ENCODE measurements around the gene CNTNAP4. TPM values are rescaled to one million over a fixed set of nuclear protein-coding genes. Genes with fewer than 3 reads are reported as not detected.

The CNTNAP4 gene
- total RNA-seq: not detected

DNA sequence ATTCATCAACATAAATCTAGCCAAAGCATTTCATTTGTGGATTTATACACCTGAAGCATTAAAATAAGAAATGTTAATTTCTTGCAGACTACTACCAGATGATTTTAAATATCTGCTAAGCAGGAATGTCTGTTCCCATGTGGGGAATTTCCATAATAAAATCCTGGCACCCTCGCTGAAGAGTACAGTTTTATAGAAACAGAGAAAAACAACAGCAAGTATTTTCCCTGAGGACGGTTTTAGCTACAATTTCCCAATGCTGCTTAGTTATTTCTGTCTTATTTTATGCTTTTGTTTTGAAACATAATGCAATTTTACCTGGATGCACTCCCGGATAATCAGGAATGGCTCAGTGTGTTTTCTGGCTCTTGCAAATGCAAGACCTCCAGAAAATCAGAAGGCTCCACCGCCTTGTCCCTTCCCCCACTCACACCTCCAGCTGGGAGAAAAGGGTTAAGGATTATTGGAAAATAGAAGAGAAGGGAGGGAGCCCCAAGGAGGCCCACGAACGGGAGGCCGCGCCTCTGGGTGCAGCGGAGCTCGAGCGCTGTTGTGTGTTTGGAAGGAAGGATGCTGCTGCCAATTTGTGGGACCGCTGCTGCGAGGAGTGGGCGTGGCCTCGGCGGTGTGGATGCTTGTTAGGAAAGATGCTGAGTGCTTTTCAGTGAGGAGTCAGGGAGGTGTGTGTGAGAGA lies at the start of gene CNTNAP4:
TSS of gene CNTNAP4 (plus strand) at position 657 of the 694 bp plus-strand sequence. CDS start 262 bp downstream, outside the sequence.
- Mint-ChIP-seq H3K4me1 (ENCODE audit: low read depth) (no peaks in the 10 kb centered on the region), H3K27ac (no peak within 1 kb of the TSS), H3K27me3 (ENCODE audit: low read depth) (peaks cover 12% of the 10 kb centered on the region), H3K36me3 (ENCODE audit: insufficient read depth in 2 of 2) (no peaks in the 10 kb centered on the region), H3K9me3 (peaks cover 1 to 3% of the 10 kb centered on the region in 2 donors), H3K4me3 (no peak within 1 kb of the TSS)
- ATAC-seq (replicated peaks in 1 of 2): no peak
- no peak for DNase-seq

GRCh38 chr16:76228546-76229146 lies 48.6 kb upstream of the CNTNAP4 start:
- ATAC-seq (replicated peaks in 1 of 2): no peak
- H3K27me3 Mint-ChIP-seq (ENCODE audit: low read depth): no peaks in the 10 kb centered on the region

GRCh38 chr16:76232704-76233103 lies 44.5 kb upstream of the CNTNAP4 start:
- no peaks in the 10 kb centered on the region for H3K4me1 Mint-ChIP-seq (ENCODE audit: low read depth)
- no peaks in the 10 kb centered on the region for H3K27me3 Mint-ChIP-seq (ENCODE audit: low read depth)
- peaks cover 2 to 7% of the 10 kb centered on the region in 2 donors for H3K9me3 Mint-ChIP-seq
- ATAC-seq (replicated peaks in 1 of 2) (no peak), DNase-seq (no peak)
- no peak overlapping the region for H3K4me3 Mint-ChIP-seq
- no peak overlapping the region for H3K27ac Mint-ChIP-seq
- H3K36me3 Mint-ChIP-seq (ENCODE audit: insufficient read depth in 2 of 2): no peaks in the 10 kb centered on the region

More at GRCh38 chr16:76228546-76229146, 48.6 kb upstream of the CNTNAP4 start:
- Mint-ChIP-seq H3K4me3 (no peak overlapping the region), H3K4me1 (ENCODE audit: low read depth) (no peaks in the 10 kb centered on the region), H3K27ac (no peak overlapping the region), H3K36me3 (ENCODE audit: insufficient read depth in 2 of 2) (no peaks in the 10 kb centered on the region), H3K9me3 (peaks cover 2 to 4% of the 10 kb centered on the region in 2 donors)
- no peak for DNase-seq

GRCh38 chr16:76235025-76235424 lies 42.2 kb upstream of the CNTNAP4 start:
- no peaks in the 10 kb centered on the region for H3K4me1 Mint-ChIP-seq (ENCODE audit: low read depth)
- H3K4me3 Mint-ChIP-seq: no peak overlapping the region
- ATAC-seq (replicated peaks in 1 of 2): no peak
- H3K27me3 Mint-ChIP-seq (ENCODE audit: low read depth): no peaks in the 10 kb centered on the region
- H3K27ac Mint-ChIP-seq: no peak overlapping the region
- no peaks in the 10 kb centered on the region for H3K36me3 Mint-ChIP-seq (ENCODE audit: insufficient read depth in 2 of 2)
- H3K9me3 Mint-ChIP-seq: peaks cover 0 to 4% of the 10 kb centered on the region in 2 donors
- DNase-seq: no peak

GRCh38 chr16:76235426-76235825 lies 41.8 kb upstream of the CNTNAP4 start:
- ATAC-seq (replicated peaks in 1 of 2) (no peak), DNase-seq (no peak)
- Mint-ChIP-seq H3K27me3 (ENCODE audit: low read depth) (no peaks in the 10 kb centered on the region), H3K27ac (no peak overlapping the region), H3K4me3 (no peak overlapping the region), H3K36me3 (ENCODE audit: insufficient read depth in 2 of 2) (no peaks in the 10 kb centered on the region), H3K9me3 (peaks cover 0 to 4% of the 10 kb centered on the region in 2 donors), H3K4me1 (ENCODE audit: low read depth) (no peaks in the 10 kb centered on the region)

- ATAC-seq (replicated peaks in 1 of 2) (no peak), DNase-seq (no peak)
- no peaks in the 10 kb centered on the region for H3K4me1 Mint-ChIP-seq (ENCODE audit: low read depth)
- peaks cover 2 to 4% of the 10 kb centered on the region in 2 donors for H3K9me3 Mint-ChIP-seq
- no peak overlapping the region for H3K27ac Mint-ChIP-seq
- no peaks in the 10 kb centered on the region for H3K36me3 Mint-ChIP-seq (ENCODE audit: insufficient read depth in 2 of 2)
- H3K4me3 Mint-ChIP-seq: no peak overlapping the region
- H3K27me3 Mint-ChIP-seq (ENCODE audit: low read depth): no peaks in the 10 kb centered on the region
Observed at GRCh38 chr16:76237471-76237870, 39.7 kb upstream of the CNTNAP4 start.

DNA sequence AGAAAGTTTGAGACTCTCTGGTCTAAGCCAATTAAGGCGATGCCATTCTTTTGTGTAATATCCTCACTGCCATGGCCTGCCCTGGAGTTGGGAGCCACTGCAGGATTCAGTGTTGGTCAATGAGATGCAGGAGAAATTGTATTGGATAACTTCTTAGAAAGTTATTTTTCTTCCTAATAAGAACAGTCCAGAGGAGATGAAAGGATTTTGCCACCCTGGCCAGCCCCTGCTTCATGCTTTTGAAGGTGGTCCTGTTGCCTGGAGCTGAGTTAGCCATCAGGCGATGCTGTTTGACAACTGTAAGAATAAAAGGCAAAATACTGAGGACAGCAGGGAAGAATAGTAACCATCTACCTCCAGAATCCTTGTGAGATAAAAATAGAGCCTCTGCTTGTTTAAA lies 35.4 kb upstream of the CNTNAP4 start:
- Mint-ChIP-seq H3K9me3 (peaks cover 4 to 5% of the 10 kb centered on the region in 2 donors), H3K36me3 (ENCODE audit: insufficient read depth in 2 of 2) (peaks cover 0 to 1% of the 10 kb centered on the region in 2 donors), H3K27me3 (ENCODE audit: low read depth) (no peaks in the 10 kb centered on the region), H3K4me3 (no peak overlapping the region), H3K4me1 (ENCODE audit: low read depth) (no peaks in the 10 kb centered on the region), H3K27ac (no peak overlapping the region)
- ATAC-seq (replicated peaks in 1 of 2) (no peak), DNase-seq (no peak)

DNA sequence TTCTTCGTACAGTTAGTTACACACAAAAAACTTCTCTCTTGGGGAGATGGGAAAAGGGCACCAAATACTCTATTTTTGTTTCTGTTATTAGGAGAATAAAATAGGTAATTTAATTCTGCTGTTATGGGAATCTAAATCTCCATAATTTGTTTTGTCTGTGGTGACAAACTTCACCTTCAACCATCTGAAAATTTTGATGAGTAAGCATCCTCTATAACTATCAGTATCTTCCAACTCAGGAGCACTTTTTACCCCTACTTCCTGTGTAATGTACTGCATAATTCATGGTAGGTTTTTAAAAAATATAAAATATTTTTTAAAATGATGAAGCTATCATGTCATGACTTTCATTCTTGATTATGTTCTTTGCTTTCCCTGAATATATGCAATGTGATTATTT lies 33.6 kb upstream of the CNTNAP4 start:
- H3K4me3 Mint-ChIP-seq: no peak overlapping the region
- H3K36me3 Mint-ChIP-seq (ENCODE audit: insufficient read depth in 2 of 2): peaks cover 0 to 1% of the 10 kb centered on the region in 2 donors
- no peak overlapping the region for H3K27ac Mint-ChIP-seq
- H3K27me3 Mint-ChIP-seq (ENCODE audit: low read depth): no peaks in the 10 kb centered on the region
- ATAC-seq (replicated peaks in 1 of 2) (no peak), DNase-seq (no peak)
- peaks cover 5 to 6% of the 10 kb centered on the region in 2 donors for H3K9me3 Mint-ChIP-seq
- no peaks in the 10 kb centered on the region for H3K4me1 Mint-ChIP-seq (ENCODE audit: low read depth)

DNA sequence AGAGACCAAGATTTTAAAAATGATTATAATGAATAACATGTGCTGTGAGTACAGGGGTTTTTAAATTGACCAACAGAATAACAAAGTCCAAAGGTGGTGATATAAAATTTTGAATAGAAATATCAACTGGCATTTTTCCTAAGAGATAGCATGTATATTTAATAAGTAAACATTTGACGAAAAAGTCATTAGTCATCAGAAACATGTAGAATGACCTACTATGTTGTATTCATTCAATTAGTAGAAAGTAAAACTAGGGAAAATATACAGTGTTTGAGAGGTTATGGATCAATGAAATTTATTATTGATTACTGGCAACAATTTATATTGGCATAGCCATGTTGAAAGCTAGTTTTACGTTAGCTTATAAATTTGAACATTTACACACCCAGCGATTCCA lies 30.6 kb upstream of the CNTNAP4 start:
- Mint-ChIP-seq H3K36me3 (ENCODE audit: insufficient read depth in 2 of 2) (peaks cover 0 to 1% of the 10 kb centered on the region in 2 donors), H3K27ac (no peak overlapping the region), H3K27me3 (ENCODE audit: low read depth) (no peaks in the 10 kb centered on the region), H3K4me3 (no peak overlapping the region), H3K9me3 (peaks cover 2 to 7% of the 10 kb centered on the region in 2 donors), H3K4me1 (ENCODE audit: low read depth) (no peaks in the 10 kb centered on the region)
- DNase-seq: no peak
- ATAC-seq (replicated peaks in 1 of 2): no peak

DNA sequence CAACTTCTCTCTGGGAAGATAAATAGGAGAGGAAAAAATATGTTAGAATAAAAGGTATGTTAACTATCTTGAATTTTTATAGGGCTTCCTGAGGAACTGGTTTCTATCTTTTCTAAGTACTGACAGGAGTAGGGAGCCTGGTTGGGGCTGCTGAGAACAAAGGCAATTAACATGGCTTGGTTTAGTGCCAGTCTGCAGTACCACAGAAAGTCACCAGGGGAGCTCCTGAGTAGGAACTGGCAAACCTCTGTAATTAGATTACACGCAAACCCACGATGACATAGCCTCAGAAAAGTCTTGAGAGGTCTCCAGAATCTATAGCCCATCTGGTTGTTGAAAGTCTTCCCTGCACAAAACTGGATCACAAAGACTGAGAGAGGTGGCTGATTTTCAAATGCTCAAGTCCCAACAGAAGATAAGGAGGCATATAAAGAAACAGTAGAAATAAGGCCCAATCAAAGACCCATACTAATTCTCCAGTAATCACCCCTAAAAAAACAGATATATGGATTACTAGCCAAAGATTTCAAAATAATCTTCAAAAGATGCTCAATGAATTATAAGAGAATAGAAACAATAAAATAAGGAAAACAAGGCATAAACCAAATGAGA lies 11.7 kb upstream of the CNTNAP4 start:
- Mint-ChIP-seq H3K36me3 (ENCODE audit: insufficient read depth in 2 of 2) (no peaks in the 10 kb centered on the region), H3K27me3 (ENCODE audit: low read depth) (no peaks in the 10 kb centered on the region)

GRCh38 chr16:76268824-76269223 lies 8.4 kb upstream of the CNTNAP4 start:
- Mint-ChIP-seq H3K4me3 (no peak overlapping the region), H3K36me3 (ENCODE audit: insufficient read depth in 2 of 2) (no peaks in the 10 kb centered on the region)

More for the DNA sequence above, 11.7 kb upstream of the CNTNAP4 start:
- DNase-seq (peak; percentile 4 to 10), ATAC-seq (replicated peaks in 1 of 2) (no peak)
- Mint-ChIP-seq H3K4me1 (ENCODE audit: low read depth) (no peaks in the 10 kb centered on the region), H3K27ac (no peak overlapping the region), H3K9me3 (peaks cover 5 to 13% of the 10 kb centered on the region in 2 donors), H3K4me3 (no peak overlapping the region)

GRCh38 chr16:76277460-76278030 lies 344 bp downstream of the CNTNAP4 start:
- H3K4me1 Mint-ChIP-seq (ENCODE audit: low read depth): no peaks in the 10 kb centered on the region

More at GRCh38 chr16:76268824-76269223, 8.4 kb upstream of the CNTNAP4 start:
- DNase-seq (no peak), ATAC-seq (replicated peaks in 1 of 2) (no peak)
- Mint-ChIP-seq H3K4me1 (ENCODE audit: low read depth) (no peaks in the 10 kb centered on the region), H3K27ac (no peak overlapping the region), H3K27me3 (ENCODE audit: low read depth) (no peaks in the 10 kb centered on the region), H3K9me3 (peaks cover 10 to 14% of the 10 kb centered on the region in 2 donors)

GRCh38 chr16:76278086-76278485 lies 885 bp downstream of the CNTNAP4 start:
- H3K27ac Mint-ChIP-seq: no peak overlapping the region
- no peaks in the 10 kb centered on the region for H3K4me1 Mint-ChIP-seq (ENCODE audit: low read depth)
- DNase-seq (no peak), ATAC-seq (replicated peaks in 1 of 2) (no peak)
- H3K4me3 Mint-ChIP-seq: no peak overlapping the region
- H3K27me3 Mint-ChIP-seq (ENCODE audit: low read depth): peaks cover 12% of the 10 kb centered on the region
- H3K9me3 Mint-ChIP-seq: no peaks in the 10 kb centered on the region
- H3K36me3 Mint-ChIP-seq (ENCODE audit: insufficient read depth in 2 of 2): no peaks in the 10 kb centered on the region

More at GRCh38 chr16:76277460-76278030, 344 bp downstream of the CNTNAP4 start:
- no peaks in the 10 kb centered on the region for H3K36me3 Mint-ChIP-seq (ENCODE audit: insufficient read depth in 2 of 2)
- H3K9me3 Mint-ChIP-seq: peaks cover 0 to under 1% of the 10 kb centered on the region in 2 donors
- H3K4me3 Mint-ChIP-seq: no peak overlapping the region
- ATAC-seq (replicated peaks in 1 of 2): no peak
- DNase-seq: no peak
- no peak overlapping the region for H3K27ac Mint-ChIP-seq
- peaks cover 12% of the 10 kb centered on the region for H3K27me3 Mint-ChIP-seq (ENCODE audit: low read depth)

Data from activated T-cell treated with anti-CD3 and anti-CD28 coated beads, Interleukin-2, amount 50 U/mL, for 72 hours (primary cell).